ENCODE data around the gene GPC1.

GPC1 gene

GRCh38 chr2:240507778-240508251 lies 72.4 kb downstream of the GPC1 start:
- no peak for TF ChIP-seq ZNF274 (IDR thresholded peaks at IDR 0.05; ENCODE audit: low read depth, low read length)
- no peak overlapping the region for H3K4me3 ChIP-seq (ENCODE audit: low read length)

GRCh38 chr2:240508832-240509545 lies 73.5 kb downstream of the GPC1 start:
- H3K4me3 ChIP-seq (ENCODE audit: low read length) = no peak overlapping the region
- no peak for TF ChIP-seq ZNF274 (IDR thresholded peaks at IDR 0.05; ENCODE audit: low read depth, low read length)

GRCh38 chr2:240509667-240510512 lies 74.4 kb downstream of the GPC1 start:
- H3K4me3 ChIP-seq (ENCODE audit: low read length) = no peak overlapping the region
- no peak for TF ChIP-seq ZNF274 (IDR thresholded peaks at IDR 0.05; ENCODE audit: low read depth, low read length)

DNA sequence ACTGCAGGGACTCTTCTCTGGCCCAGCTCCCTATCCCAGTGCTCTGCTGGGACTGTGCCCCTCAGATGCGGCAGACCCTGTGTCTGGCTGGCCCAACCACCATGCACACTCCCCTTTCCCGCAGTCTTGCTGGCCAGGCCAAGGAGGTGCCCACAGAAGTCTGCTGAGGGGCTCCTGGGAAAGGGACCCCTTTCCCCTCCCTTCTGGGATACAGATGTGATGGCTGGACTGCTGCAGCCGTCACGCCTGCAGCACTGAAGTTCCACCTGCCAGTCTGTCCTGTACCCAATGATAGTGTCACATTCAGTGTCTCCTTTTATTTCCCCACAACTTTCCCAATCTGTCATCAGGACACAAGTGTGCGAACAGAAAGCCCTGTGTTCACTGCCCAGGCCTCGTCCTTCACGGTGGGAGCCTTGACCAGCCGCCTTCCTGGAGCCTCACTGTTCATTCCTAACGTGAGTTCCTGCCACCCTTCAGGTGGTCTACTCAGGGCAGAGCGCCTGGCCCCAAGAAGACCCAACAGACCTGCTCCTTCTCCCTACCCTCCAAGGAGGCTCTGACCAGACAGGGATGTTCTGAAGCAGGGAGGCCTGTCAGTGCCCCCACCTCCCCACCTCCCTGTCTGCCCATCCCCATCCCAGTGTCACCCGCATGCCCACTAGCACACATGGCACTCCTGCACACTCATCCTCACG lies 75.2 kb downstream of the GPC1 start:
- no peak overlapping the region for H3K4me3 ChIP-seq (ENCODE audit: low read length)
- no peak for TF ChIP-seq ZNF274 (IDR thresholded peaks at IDR 0.05; ENCODE audit: low read depth, low read length)

DNA sequence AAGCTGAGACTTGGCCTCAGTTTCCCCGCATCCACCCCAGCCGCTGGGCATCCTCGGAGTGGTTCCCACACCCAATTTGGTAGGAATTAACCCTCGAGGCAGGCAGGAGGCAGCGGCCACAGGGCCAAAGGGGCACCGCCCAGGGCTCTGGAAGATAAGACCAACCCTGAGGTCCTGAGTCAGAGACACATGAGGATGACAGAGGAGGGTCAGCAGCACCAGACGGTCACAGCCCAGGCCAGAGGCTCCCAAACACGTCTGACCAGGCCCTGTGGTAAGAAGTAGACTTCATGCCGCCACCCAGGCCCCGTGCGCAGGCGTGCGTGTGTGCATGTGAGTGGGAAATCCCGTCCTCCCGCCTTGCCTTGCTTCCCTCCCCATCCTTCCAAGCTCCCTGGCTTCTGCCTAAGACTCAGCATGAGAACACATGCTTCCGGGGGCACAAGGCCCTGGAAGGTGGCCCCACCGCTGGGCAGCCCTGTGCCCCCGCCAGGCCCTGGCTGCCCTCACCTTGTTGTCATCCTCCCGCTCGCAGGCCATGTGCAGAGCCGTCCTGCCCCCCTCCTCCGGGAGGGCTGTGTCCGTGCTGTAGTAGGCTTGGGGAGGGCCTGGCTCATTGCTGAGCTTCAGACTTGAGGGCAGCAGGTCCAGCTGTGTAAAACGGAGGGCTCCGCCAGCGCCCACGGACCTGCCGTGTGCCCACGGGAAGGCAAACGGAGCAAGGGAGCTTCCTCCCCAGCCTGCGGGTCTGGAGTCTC lies 76.1 kb downstream of the GPC1 start:
- no peak overlapping the region for H3K4me3 ChIP-seq (ENCODE audit: low read length)
- no peak for TF ChIP-seq ZNF274 (IDR thresholded peaks at IDR 0.05; ENCODE audit: low read depth, low read length)

GRCh38 chr2:240512109-240512485 lies 76.6 kb downstream of the GPC1 start:
- no peak overlapping the region for H3K4me3 ChIP-seq (ENCODE audit: low read length)
- no peak for TF ChIP-seq ZNF274 (IDR thresholded peaks at IDR 0.05; ENCODE audit: low read depth, low read length)

DNA sequence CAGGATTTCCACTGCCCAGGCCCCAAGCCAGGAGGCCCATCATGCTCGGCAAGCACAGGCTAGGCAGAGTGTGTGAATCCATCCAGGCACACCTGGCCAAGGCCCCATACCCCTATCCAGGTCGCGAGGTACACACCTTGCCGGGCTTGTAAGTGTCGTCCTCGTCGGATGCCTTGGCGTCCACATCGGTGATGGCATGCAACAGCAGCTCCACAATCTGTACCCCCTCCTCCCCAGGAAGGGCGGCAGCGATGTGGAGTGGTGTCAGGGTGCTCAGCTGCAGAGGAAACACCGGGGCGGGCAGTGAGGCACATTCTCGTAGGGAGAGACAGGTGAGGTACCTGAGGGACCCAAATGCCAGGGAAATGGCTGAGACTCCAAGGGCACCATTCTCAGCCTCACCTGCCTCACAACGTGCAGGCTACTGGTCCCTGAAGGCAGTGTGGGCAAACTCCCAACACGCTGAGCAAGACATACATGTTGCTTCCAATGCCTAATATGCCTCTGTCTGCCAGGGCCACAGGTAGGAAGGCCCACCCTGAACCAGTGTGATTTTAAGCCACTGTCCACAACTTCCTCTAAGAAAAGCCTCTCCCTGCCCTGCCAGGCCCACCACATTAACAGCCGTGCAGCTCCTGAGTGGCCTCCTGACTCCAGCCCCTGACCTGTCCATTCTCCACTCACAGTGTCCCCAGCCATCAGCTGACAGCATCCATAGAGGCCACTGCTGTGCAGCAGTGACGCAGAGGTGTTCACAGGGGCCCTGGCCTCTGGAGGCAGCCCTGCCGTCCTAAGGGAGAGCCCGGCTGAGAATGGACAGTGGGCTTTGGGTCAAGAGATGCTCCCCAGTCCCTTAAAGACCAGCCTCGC lies 77.4 kb downstream of the GPC1 start:
- no peak overlapping the region for H3K4me3 ChIP-seq (ENCODE audit: low read length)
- TF ChIP-seq ZNF274 (IDR thresholded peaks at IDR 0.05; ENCODE audit: low read depth, low read length) = no peak

DNA sequence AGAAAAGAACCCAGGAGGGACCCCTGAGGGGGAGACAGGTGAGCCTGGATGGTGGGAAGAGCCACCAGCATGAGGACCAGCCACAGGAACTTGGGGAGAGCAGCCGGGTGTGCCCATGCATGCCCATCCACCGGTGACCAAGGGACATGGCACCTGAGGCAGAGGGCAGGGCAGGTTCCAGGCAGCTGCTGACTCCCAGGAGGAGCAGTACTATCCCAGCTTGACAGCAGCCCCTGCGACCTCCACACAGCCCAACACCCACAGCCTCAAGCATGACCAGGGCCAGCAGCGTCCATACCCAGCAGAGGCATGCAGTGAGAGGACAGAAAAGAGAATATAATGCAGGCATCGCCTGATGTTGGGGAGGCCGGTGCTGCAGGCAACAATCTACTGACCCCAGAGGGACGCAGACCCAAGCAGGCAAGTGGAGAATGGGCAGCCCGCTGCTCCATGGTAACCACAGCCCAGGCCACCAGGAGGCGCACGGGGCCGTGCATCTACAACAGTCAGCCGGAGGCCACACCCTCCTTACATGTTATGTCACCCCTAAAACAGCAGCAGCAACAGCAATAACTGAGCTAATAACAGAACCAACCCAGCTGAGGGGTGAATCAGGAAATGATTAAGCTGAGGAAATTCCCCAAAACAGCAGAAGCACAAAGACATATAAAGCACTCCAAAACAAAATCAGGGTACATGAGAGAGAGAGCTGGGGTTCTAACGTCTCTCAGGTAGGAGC lies 78.3 kb downstream of the GPC1 start:
- no peak overlapping the region for H3K4me3 ChIP-seq (ENCODE audit: low read length)
- no peak for TF ChIP-seq ZNF274 (IDR thresholded peaks at IDR 0.05; ENCODE audit: low read depth, low read length)

DNA sequence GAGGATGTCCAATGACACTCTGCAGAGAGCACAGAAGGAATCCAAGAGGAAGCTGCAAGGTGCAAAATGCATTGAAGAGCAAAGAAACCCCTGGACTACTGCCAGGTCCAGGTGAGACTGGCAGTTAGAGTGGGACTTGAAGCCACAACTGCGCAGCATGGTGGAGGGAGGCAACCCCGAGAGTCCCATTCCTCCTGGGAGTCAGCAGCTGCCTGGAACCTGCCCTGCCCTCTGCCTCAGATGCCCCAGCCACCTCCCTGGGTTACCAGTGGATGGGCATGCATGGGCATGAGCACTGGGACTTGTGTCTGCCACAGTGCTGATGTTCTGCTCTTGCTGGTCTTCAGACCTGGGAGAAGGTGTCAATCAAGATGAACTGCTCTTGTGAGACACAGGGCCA lies 79.2 kb downstream of the GPC1 start:
- H3K4me3 ChIP-seq (ENCODE audit: low read length) = no peak overlapping the region
- no peak for TF ChIP-seq ZNF274 (IDR thresholded peaks at IDR 0.05; ENCODE audit: low read depth, low read length)

GRCh38 chr2:240517342-240517741 lies 81.9 kb downstream of the GPC1 start:
- H3K4me3 ChIP-seq (ENCODE audit: low read length) = no peak overlapping the region
- no peak for TF ChIP-seq ZNF274 (IDR thresholded peaks at IDR 0.05; ENCODE audit: low read depth, low read length)

Measured in GM08714 (cell line).